AG04450 (cell line): ENCODE results near the gene SRSF8. TPM values are rescaled to one million over a fixed set of nuclear protein-coding genes. Genes with fewer than 3 reads are reported as not detected.
A peak's percentile ranks its signal among the peaks of the same experiment; 100 is the strongest.

Experiments
- CTCF ChIA-PET: fragments of 300-600, 350-600 bp; formaldehyde crosslinking; extraction: SDS; loops from one replicate; lab custom pipeline; 2022; ENCODE audit warnings: antibody characterized with exemption, inconsistent platforms; lab: Charles Lee
- POLR2A ChIA-PET: fragments of 350-600 bp; formaldehyde crosslinking; extraction: SDS; loops from one replicate; lab custom pipeline; 2021; ENCODE audit warnings: antibody characterized with exemption, inconsistent platforms; lab: Yijun Ruan, JAX
- DNase-seq: peaks from one replicate; pipeline ENCODE4 v3.0.0-alpha.2; 2011; ENCODE audit warnings: low read depth, low spot score
- H3K27ac ChIP-seq: one replicate; pipeline ENCODE4 v1.5.1; 2012; ENCODE audit warnings: low read depth, low read length, control low read depth
- H3K27me3 ChIP-seq: one replicate; pipeline ENCODE4 v1.6.0; 2012; ENCODE audit warnings: low read length; ENCODE audit not compliant: control insufficient read depth, insufficient read depth
- H3K4me3 ChIP-seq: 2 replicates; pipeline ENCODE4 v1.5.1; 2011; ENCODE audit warnings: mild to moderate bottlenecking, low read depth, low read length, control low read depth
- H3K9me3 ChIP-seq: 2 replicates; pipeline ENCODE4 v1.5.1; 2012; ENCODE audit warnings: low read length; ENCODE audit not compliant: control insufficient read depth, insufficient read depth
- polyA plus RNA-seq: library from polyadenylated mRNA; depleted of rRNA; stranded (reverse); fragments of >200 nt; gene quantifications from 2 replicates; pipeline ENCODE4 v1.2.3, GENCODE V29; 2011
- TF ChIP-seq, protein P1 (sequence below): IDR thresholded peaks from 2 replicates; pipeline ENCODE4 v1.5.1; 2011; ENCODE audit warnings: low read depth, low read length, control low read depth, inconsistent platforms

The SRSF8 gene
- polyA plus RNA-seq, 1 experiment: 28.4 TPM

GRCh38 chr11:95086836-95087570 lies 20.3 kb downstream of the SRSF8 start:
- CTCF ChIA-PET: no interaction called here
- no peak for DNase-seq
- Histone ChIP-seq H3K27me3 (no peaks in the 10 kb centered on the region), H3K9me3 (no peaks in the 10 kb centered on the region; the same call in 1 of the 2 replicates), H3K4me3 (no peak overlapping the region), H3K27ac (no peak overlapping the region)
- POLR2A ChIA-PET: no interaction called here
- TF ChIP-seq, protein P1, sequence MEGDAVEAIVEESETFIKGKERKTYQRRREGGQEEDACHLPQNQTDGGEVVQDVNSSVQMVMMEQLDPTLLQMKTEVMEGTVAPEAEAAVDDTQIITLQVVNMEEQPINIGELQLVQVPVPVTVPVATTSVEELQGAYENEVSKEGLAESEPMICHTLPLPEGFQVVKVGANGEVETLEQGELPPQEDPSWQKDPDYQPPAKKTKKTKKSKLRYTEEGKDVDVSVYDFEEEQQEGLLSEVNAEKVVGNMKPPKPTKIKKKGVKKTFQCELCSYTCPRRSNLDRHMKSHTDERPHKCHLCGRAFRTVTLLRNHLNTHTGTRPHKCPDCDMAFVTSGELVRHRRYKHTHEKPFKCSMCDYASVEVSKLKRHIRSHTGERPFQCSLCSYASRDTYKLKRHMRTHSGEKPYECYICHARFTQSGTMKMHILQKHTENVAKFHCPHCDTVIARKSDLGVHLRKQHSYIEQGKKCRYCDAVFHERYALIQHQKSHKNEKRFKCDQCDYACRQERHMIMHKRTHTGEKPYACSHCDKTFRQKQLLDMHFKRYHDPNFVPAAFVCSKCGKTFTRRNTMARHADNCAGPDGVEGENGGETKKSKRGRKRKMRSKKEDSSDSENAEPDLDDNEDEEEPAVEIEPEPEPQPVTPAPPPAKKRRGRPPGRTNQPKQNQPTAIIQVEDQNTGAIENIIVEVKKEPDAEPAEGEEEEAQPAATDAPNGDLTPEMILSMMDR: no peak

DNA sequence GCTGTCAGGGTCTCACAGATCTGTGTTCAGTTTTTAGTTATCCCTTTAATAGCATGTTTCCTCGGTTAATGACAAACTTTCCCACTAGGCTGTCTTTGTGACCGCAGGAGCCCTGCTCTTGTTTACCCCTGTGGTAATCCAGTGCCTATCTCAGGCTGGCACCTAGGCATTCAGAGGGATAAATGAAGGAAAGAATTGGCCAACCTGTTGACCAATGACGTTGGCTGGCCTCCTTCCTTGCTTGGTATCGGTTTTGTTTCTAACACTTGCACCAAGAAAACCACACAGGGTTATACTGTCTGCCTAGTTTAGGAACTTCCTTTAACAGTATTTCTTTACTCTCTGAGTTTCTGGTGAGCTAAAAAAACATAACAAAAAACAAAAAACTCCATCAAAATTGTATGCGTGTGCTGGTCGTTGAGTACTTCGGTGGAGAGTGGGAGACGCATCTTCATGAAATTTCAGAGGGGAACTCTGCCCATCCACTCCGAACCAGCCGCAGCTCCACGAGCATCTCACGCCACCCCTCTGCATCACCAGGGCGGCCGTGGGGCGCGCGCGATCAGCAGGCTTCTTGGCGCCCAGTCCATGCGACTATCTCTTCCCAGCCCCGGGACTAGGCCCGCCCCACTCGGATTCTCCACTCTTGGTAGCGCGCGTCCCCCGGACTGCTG lies 22.4 kb downstream of the SRSF8 start:
- Histone ChIP-seq H3K4me3 (peak overlapping the region; percentile 69), H3K27ac (peak overlapping the region; percentile 48), H3K27me3 (no peaks in the 10 kb centered on the region), H3K9me3 (no peaks in the 10 kb centered on the region; the same call in 1 of the 2 replicates)
- CTCF ChIA-PET: interaction anchor here (0.6 to 2.8 kb wide), 4 partner anchors 13 to 570 kb away, joined by 3 to 11 read pairs (median 10); no protein-coding TSS in a partner anchor
- POLR2A ChIA-PET: interaction anchor here (0.7 to 2.2 kb wide), 3 partner anchors 8 to 58 kb away, joined by 3 to 12 read pairs (median 4); no protein-coding TSS in a partner anchor
- TF ChIP-seq, protein P1: no peak
- DNase-seq: no peak

DNA sequence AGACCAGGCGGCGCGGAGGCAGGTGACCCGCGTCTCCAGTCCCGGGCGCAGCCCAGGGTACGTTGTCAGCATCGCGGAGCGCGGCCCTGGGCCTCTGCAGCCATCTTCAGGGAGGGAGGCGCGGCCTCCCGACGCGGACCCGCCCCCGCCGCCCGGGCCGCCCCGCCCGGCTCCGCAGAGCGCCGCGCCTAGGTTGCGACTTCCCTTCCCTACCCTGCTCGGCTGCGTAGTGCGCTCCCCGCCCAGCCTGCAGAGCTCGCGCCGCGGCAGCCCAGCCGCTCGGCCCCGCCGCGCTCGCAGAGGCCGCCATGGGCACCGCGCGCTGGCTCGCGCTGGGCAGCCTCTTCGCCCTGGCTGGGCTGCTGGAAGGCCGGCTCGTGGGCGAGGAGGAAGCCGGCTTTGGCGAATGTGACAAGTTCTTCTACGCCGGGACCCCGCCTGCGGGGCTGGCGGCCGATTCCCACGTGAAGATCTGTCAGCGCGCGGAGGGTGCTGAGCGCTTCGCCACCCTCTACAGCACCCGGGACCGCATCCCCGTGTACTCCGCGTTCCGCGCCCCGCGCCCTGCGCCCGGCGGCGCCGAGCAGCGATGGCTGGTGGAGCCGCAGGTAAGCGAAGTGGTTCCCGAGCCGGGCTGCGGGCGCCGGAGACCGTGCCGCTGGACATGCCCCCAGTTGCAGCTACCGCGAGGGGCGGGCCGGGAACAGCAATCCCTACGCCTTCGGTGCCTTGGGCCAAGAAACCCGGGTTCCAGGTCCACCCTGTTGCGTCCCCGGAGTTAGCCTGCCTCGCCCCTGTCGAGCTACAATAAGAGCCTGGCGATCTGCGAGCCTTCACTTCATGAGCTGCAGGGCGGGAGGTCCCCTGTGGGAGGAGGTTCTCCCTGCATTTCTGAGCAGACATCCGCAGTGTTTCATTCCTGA lies 23.2 kb downstream of the SRSF8 start, which contains the start of gene ENDOD1:
Gene ENDOD1 (plus strand): TSS at position 227 of the 923 bp plus-strand sequence. CDS start 82 bp downstream, at position 309.
- DNase-seq: no peak
- Histone ChIP-seq H3K27me3 (no peaks in the 10 kb centered on the region), H3K4me3 (peak within 1 kb of the TSS; percentile 69), H3K9me3 (no peaks in the 10 kb centered on the region; the same call in 1 of the 2 replicates), H3K27ac (peak within 1 kb of the TSS; percentile 48)
- ChIA-PET CTCF (interaction anchor here (0.9 to 2.8 kb wide), 12 partner anchors 10 to 674 kb away, joined by 3 to 11 read pairs (median 6); partner anchors contain the start of gene SRSF8), POLR2A (interaction anchor here (0.5 to 2.2 kb wide), 7 partner anchors 10 to 1374 kb away, joined by 3 to 12 read pairs (median 3); partner anchors contain the start of gene MED17)
- TF ChIP-seq, protein P1: 0 out of 2 replicates have a peak, but pooled peaks have one; percentile 9

GRCh38 chr11:95091663-95092180 lies 25.0 kb downstream of the SRSF8 start:
- no peak for DNase-seq
- CTCF ChIA-PET: interaction anchor here (0.6 to 2.7 kb wide), 4 partner anchors 17 to 1371 kb away, joined by 3 to 9 read pairs (median 6); no protein-coding TSS in a partner anchor
- H3K27ac ChIP-seq: no peak overlapping the region
- H3K4me3 ChIP-seq: no peak overlapping the region
- H3K9me3 ChIP-seq: no peaks in the 10 kb centered on the region; the same call in 1 of the 2 replicates
- POLR2A ChIA-PET: no interaction called here
- H3K27me3 ChIP-seq: no peaks in the 10 kb centered on the region
- TF ChIP-seq, protein P1: no peak
